ENCODE data around the gene ZNF280B.

- TF ChIP-seq EZH2 (IDR thresholded peaks at IDR 0.05; ENCODE audit: low read depth, unreplicated experiment) (no peak), CREB1 (CRISPR knock-in tag; IDR thresholded peaks at IDR 0.05; ENCODE audit: low read depth) (no peak), EZH2phosphoT487 (IDR thresholded peaks at IDR 0.05; ENCODE audit: unreplicated experiment) (no peak)
Observed at GRCh38 chr22:22440188-22440587, 68.4 kb downstream of the ZNF280B start.

Measured in GM23338 (cell line).